Neural progenitor cell (in vitro differentiated cells): Measurements from ENCODE around the gene CEP290.

Source experiments
- EZH2 ChIP-seq: fragments of 200-600 bp; sonication (generic); IDR thresholded peaks from 2 replicates; pipeline ENCODE4 v1.6.1; 2017; ENCODE audit warnings: antibody characterized with exemption, mild to moderate bottlenecking, moderate library complexity
- EZH2phosphoT487 ChIP-seq: fragments of 200-600 bp; sonication (generic); IDR thresholded peaks from 2 replicates; pipeline ENCODE4 v1.6.1; 2017; ENCODE audit warnings: antibody characterized with exemption
- TF ChIP-seq, protein P1 (sequence below): fragments of 200-600 bp; sonication (generic); IDR thresholded peaks from 2 replicates; pipeline ENCODE4 v1.5.1; 2017; ENCODE audit warnings: antibody characterized with exemption, mild to moderate bottlenecking

GRCh38 chr12:88153959-88154358 lies 12.1 kb upstream of the CEP290 start:
- TF ChIP-seq, protein P1, sequence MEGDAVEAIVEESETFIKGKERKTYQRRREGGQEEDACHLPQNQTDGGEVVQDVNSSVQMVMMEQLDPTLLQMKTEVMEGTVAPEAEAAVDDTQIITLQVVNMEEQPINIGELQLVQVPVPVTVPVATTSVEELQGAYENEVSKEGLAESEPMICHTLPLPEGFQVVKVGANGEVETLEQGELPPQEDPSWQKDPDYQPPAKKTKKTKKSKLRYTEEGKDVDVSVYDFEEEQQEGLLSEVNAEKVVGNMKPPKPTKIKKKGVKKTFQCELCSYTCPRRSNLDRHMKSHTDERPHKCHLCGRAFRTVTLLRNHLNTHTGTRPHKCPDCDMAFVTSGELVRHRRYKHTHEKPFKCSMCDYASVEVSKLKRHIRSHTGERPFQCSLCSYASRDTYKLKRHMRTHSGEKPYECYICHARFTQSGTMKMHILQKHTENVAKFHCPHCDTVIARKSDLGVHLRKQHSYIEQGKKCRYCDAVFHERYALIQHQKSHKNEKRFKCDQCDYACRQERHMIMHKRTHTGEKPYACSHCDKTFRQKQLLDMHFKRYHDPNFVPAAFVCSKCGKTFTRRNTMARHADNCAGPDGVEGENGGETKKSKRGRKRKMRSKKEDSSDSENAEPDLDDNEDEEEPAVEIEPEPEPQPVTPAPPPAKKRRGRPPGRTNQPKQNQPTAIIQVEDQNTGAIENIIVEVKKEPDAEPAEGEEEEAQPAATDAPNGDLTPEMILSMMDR: peak; percentile 42
- TF ChIP-seq EZH2phosphoT487: no peak
- TF ChIP-seq EZH2: no peak
